ENCODE data around the gene ZFYVE21.
A peak's percentile ranks its signal among the peaks of the same experiment; 100 is the strongest.
"Not testable (repeated sequence)": the region's sequence is repeated elsewhere in the genome, so short reads cannot be mapped to it uniquely, and the experiment has no call there.

ZFYVE21 gene

DNA sequence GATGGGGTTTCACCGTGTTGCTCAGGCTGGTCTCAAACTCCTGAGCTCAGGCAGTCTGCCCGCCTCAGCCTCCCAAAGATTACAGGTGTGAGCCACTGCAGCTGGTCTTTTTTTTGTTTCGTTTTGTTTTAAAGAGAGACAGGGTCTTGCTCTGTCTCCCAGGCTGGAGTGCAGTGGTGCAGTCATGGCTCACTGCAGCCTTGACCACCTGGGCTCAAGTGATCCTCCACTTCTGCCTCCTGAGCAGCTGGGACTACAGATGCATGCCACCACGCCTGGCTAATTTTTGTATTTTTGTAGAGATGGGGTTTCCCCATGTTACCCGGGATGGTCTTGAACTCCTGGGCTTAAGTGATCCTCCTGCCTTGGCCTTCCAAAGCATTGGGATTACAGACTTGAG is 24.0 kb upstream of the ZFYVE21 start:
- DNase-seq: not testable (repeated sequence)

DNA sequence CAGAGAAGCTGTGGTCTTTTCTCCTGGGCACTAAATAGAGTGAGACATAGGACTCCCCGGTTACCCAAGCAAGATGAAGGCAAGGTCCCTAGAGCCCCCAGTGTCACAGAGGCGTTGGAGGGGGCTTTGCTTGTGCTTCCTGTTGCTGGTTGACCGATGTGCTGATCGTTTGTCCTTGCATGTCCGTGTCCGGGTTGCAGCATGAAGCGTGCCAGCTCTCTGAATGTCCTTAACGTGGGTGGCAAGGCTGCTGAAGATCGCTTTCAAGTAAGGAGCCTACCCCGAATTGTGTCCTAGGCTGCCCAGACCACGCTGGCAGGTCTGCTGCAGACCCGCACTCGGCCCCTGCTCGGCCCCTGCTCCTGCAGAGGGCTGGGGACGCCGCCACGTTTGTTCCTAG is 23.5 kb upstream of the ZFYVE21 start:
- DNase-seq: no peak

GRCh38 chr14:103692871-103693270 is 22.7 kb upstream of the ZFYVE21 start:
- no peak for DNase-seq

DNA sequence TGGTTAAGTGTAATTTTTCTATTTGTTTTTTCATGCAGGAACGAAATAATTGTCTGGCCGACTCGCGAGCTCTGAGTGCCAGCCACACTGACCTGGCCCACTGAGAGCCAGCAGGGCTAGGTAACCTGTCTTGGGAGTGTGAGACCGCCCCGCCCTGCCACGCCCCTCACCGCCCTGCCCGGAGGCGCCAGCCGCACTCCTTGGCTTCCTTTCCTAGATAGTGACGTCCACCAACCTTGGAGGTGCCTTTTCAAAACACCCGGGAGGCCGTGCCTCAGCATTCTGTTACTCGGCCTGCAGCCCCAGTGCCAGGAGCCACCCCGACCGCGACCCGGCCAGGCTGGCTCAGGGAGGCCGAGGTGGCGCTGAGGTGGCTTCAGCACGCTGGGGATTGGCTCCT is 22.1 kb upstream of the ZFYVE21 start:
- no peak for DNase-seq

DNA sequence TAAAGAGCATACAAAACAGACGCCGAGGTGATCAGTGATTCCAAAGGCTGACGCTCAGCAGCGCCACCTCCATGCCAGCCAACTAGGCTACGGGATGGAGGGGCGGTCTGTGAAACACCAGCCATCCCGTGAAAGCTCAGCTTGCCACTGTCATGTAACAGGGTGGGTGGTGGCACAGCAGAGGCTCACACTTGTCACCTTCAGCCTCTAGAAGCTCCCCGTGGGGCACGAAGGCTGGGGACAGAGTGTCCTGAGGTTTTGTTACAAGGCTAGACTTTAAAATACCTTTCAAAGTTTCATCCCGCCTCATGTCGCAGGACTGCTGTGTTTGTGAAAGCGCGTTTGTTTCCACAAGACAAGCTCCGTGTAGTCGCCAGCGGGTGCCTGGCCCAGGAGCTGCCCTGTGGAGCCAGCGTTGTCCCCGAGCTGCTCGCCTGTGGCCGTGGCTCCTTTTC is 21.0 kb upstream of the ZFYVE21 start:
- DNase-seq: peak in 4 of 56 donors; percentile 33 to 49 (median 36)

DNA sequence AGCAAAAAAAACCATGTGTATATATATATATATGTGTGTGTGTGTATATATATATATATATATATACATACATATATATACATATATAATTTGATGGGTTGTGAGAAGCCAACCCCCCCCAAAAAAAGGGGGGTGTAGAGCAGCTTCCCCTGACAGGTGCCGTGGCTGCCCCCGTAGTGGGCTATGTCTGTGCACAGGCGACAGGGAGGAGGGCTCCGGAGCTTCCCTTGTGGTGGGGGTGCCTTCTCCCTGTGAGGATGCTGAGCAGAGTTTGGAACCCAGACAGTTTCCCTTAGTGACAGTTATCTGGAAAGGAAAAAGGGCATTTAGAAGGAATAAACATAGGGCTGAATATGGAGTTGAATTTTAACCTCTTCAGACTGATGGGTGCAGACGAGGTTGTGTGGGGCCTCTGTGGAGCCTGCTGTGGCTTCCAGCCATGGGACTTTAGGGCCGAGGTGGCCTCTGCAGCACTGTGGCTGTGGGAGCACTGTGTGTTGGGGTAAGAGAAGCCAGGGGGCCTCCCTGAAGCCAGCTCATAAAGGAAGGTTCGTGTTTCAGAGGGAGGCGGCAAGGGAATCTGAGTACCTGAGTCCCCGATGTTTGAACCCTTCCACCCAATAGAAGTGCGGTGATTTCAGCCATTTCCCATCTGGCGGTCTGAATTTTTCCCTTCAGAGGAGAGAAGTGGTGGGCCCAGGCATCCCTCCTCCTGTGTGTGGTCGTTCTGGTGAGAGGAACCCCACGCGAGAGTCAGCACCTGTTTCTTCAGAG is 20.1 kb upstream of the ZFYVE21 start:
- DNase-seq: no peak

GRCh38 chr14:103696070-103696402 is 19.6 kb upstream of the ZFYVE21 start:
- DNase-seq: no peak

GRCh38 chr14:103696466-103697071 is 19.0 kb upstream of the ZFYVE21 start:
- DNase-seq: no peak

DNA sequence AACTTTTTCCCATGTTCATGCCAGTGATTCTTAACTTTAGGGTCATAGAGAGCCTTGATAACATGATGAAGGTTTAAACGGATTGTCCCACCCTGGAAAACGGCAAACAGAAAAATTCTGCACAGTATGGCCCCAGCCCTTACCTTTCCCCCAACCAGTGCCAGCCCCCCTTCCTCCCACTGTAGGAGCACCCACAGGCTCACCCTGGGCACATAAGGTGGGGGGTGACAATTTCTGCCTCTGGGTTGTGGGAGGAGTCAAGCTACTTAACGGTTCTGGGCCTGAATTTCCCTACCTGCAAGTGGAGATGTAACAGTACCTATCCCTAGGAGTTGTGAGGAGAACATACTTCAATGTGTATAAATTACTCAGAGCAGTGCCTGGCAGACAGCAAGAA is 18.4 kb upstream of the ZFYVE21 start:
- DNase-seq: no peak

DNA sequence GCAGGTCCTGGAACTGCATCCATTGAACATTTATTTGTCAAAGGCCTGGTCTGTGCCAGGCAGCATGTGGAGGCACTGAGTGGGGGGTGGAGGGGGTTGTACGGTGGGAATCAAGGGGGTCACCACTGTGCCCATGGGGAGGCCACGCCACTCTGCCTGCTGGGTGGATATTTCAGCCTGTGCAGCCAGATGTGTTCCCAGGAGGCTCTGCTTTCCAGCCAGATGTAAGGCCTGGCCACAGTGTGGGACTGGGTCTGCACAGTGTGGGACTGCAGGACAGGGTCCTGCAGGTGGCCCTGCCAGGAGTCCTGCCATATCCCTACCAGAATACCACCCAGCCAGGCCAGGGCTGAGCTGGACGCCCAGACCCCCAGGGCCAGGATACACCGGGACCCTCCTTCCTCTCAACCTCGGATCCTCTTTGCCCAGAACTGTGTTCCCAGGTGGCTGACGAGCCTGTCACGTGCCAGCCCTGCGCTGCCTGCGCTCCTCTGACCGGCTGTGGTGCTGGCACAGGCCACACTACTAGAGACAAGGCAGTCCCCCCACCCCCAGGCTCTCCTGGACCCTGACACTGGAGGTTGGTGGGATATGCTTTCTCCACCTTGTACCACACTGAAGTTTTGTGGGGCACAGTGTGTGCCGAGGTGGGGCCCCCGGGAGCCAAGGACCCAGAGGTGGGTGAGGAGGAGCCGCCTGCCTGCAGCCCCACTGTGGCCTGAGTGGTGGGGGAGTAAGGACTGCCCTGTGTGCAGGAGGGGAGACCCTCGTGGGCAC is 17.8 kb upstream of the ZFYVE21 start:
- DNase-seq: no peak

DNA sequence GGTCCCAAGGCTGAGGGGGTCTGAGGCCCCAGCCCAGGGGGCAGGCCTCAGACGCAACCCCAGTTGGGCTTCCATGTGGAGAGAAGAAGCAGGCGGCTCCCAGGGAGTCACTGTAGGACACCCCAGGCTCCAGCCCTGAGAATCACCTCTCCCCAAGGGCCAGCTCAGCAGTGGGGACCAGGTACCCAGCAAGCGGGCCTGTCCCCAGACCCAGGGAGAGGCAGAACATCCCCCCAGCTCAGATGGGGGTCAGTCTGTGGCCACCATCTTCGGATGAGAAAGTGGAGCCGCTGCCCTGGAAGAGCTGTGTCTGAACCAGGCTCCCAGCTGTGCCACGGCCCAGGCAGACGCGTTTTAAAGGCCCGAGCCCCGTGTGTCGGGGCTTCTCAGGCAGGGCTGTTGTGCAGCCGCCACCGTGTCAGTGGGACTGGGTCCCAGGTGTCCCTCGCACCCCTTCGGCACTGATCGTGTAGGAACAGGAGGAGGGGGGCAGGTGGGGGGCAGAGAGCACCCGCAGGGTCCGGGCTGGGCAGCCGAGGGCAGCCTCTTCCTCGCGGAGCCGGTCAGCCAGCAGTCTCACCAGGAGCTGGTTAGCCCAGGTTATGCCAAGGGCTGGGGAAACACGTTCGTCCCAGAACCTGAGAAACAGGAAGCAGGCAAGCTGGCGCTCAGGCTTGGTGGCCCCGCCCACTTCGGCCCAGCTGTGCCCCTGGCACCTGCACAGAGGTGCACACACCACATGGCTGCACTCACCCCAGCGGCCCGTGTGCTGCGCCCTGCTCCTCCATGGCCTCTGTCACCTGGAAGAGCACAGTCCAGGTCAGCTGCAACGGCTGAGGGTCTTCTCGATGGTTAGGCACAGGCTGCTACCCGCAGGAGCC is 17.0 kb upstream of the ZFYVE21 start:
- no peak for DNase-seq

GRCh38 chr14:103699261-103699661 is 16.3 kb upstream of the ZFYVE21 start:
- DNase-seq: no peak

DNA sequence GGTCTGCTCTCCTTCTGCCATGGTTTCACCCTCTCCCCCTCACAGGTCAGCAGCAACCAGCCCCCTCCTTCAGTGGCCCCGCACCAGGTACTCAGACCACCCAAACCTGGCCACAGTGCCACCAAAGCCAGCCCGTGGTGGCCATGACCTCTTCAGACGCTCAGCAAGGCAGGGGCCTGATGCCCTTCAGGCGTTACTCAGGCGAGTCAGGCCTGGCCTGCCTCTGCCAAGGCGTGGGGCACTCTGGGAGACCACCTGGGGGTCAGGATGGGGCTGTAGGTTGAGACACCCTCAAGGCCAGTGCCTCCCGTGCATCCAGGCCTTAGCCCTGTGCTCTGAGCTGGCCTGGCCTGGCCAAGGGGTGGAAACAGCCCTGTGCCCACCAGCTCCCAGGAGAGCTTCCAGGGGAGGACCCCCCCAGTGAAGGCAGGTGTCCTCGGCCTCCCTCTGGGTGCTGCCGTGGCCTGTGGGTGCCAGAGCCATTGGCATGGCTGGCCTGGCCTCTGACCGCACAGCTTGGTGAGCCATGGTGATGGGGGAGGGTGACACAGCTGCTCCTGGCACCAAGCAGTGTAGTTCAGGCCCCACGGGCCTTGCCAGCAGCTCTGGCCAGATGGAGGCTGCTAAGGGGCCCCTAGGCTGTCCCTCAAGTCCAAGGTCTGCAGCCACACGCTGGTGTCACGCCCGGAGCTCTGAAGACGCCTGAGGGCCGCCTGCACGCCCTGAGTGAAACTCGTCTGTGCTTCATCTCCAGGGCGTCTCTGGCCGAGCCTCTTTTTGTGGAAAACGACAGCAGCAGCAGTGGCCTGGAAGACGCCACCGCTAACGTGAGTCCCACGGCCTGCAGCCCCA is 15.5 kb upstream of the ZFYVE21 start:
- peak in 40 of 56 donors; percentile 23 to 86 (median 60) for DNase-seq

GRCh38 chr14:103700753-103701490 is 14.7 kb upstream of the ZFYVE21 start:
- no peak for DNase-seq

GRCh38 chr14:103702095-103702494 is 13.5 kb upstream of the ZFYVE21 start:
- no peak for DNase-seq

- no peak for DNase-seq
Measured at GRCh38 chr14:103702497-103703432, 12.8 kb upstream of the ZFYVE21 start.

DNA sequence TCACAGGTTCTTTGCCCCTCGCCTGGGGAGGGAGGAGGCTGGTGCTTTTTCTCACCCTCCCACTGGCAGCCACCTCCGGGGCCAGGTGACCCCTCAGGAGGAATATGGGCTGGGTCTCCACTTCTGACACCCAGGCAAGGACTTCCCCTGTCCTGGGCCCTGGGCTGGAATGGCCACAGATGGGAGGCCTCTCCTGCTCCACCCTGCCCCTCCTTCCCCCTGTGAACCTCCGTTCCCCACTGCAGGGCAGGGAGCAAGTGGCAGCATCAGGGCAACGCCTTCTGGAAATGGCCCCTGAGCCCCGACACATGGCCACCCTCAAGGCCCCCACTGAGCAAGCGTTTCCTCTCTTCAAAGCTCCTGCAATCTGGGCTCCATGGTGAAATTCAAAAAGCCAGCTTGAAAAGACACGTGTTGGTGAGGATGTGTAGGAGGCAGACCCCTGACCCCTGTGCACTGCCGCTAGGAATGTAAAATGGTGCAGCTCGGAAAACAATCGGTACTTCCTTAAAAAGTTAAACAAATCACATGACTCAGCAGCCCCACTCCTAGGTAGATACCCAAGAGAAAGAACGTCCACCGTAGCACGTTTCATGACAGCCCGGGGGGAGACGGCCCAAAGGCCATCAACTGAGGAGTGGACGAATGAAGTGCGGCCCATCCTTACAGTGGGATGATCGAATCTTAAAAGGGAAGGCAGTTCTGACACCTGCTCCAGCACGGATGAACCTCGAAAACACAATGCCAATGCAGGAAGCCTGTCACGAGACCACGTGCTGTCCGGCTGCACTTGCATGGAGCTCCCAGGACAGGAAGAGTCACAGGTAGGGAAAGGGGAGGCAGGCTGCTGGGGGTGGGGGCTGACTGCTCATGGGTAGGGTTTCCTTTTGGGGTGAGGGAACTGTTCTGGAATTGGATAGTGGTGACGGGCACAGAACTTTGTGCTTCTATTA is 11.9 kb upstream of the ZFYVE21 start:
- no peak for DNase-seq
